Trophoblast cell (in vitro differentiated cells and primary cell): ENCODE results near the gene TEX53.

Experiments used
- DNase-seq, 2 donors: peaks; one replicate each; pipeline ENCODE4 v3.0.0-alpha.2; 2016
- H2AFZ ChIP-seq: 2 replicates; pipeline ENCODE4 v1.6.1; 2013; ENCODE audit warnings: low read length, moderate library complexity, mild to moderate bottlenecking; ENCODE audit not compliant: insufficient read depth, poor library complexity
- H2AK5ac ChIP-seq: 2 replicates; pipeline ENCODE4 v1.6.1; 2013; ENCODE audit warnings: mild to moderate bottlenecking, low read length
- H2BK120ac ChIP-seq: 2 replicates; pipeline ENCODE4 v1.6.1; 2013; ENCODE audit warnings: low read length, mild to moderate bottlenecking, moderate library complexity; ENCODE audit not compliant: insufficient read depth, poor library complexity
- H2BK12ac ChIP-seq: 2 replicates; pipeline ENCODE4 v1.6.1; 2013; ENCODE audit warnings: mild to moderate bottlenecking, low read length, moderate library complexity
- H2BK5ac ChIP-seq: 2 replicates; pipeline ENCODE4 v1.6.1; 2013; ENCODE audit warnings: low read length, low read depth, moderate library complexity, mild to moderate bottlenecking; ENCODE audit not compliant: poor library complexity
- H3K14ac ChIP-seq: 2 replicates; pipeline ENCODE4 v1.6.1; 2013; ENCODE audit warnings: mild to moderate bottlenecking, low read length
- H3K18ac ChIP-seq: 2 replicates; pipeline ENCODE4 v1.6.1; 2013; ENCODE audit warnings: mild to moderate bottlenecking, low read length
- H3K23ac ChIP-seq: 2 replicates; pipeline ENCODE4 v1.6.1; 2013; ENCODE audit warnings: low read length
- H3K27ac ChIP-seq: 2 replicates; pipeline ENCODE4 v1.5.1; 2013; ENCODE audit warnings: low read depth, mild to moderate bottlenecking, inconsistent platforms, low read length, moderate library complexity
- H3K27me3 ChIP-seq: 2 replicates; pipeline ENCODE4 v1.6.1; 2013; ENCODE audit warnings: inconsistent platforms, mild to moderate bottlenecking, low read length, moderate library complexity; ENCODE audit not compliant: insufficient read depth
- H3K36me3 ChIP-seq, 2 experiments: 1 replicate in 1 of 2; 2 replicates in 1 of 2; pipeline ENCODE4 v1.6.1; 2013; ENCODE audit warnings: low read length in 2 of 2, mild to moderate bottlenecking in 2 of 2, moderate library complexity in 1 of 2; ENCODE audit not compliant: insufficient read depth in 2 of 2, control insufficient read depth in 1 of 2
- H3K4ac ChIP-seq: 2 replicates; pipeline ENCODE4 v1.6.1; 2013; ENCODE audit warnings: low read depth, mild to moderate bottlenecking, low read length, moderate library complexity
- H3K4me1 ChIP-seq, 2 experiments: 1 replicate in 1 of 2; 2 replicates in 1 of 2; pipeline ENCODE4 v1.6.1; 2013; ENCODE audit warnings: low read length in 2 of 2, mild to moderate bottlenecking in 2 of 2, moderate library complexity in 1 of 2; ENCODE audit not compliant: insufficient read depth in 2 of 2, control insufficient read depth in 1 of 2
- H3K4me2 ChIP-seq: 2 replicates; pipeline ENCODE4 v1.6.1; 2013; ENCODE audit warnings: inconsistent platforms, mild to moderate bottlenecking, low read length, moderate library complexity
- H3K4me3 ChIP-seq: 2 replicates; pipeline ENCODE4 v1.5.1; 2013; ENCODE audit warnings: mild to moderate bottlenecking, low read depth, low read length, inconsistent platforms
- H3K79me1 ChIP-seq: one replicate; pipeline ENCODE4 v1.6.1; 2013; ENCODE audit warnings: low read length
- H3K79me2 ChIP-seq: 2 replicates; pipeline ENCODE4 v1.6.1; 2013; ENCODE audit warnings: low read length, mild to moderate bottlenecking; ENCODE audit not compliant: control insufficient read depth, insufficient read depth, poor library complexity
- H3K9ac ChIP-seq: 2 replicates; pipeline ENCODE4 v1.6.1; 2013; ENCODE audit warnings: mild to moderate bottlenecking, low read length
- H3K9me3 ChIP-seq: 2 replicates; pipeline ENCODE4 v1.6.1; 2013; ENCODE audit warnings: low read depth, mild to moderate bottlenecking, control low read depth, inconsistent platforms, low read length; ENCODE audit not compliant: insufficient read depth
- H4K12ac ChIP-seq: 2 replicates; pipeline ENCODE4 v1.6.1; 2013; ENCODE audit warnings: low read depth, mild to moderate bottlenecking, low read length, moderate library complexity
- H4K8ac ChIP-seq: 2 replicates; pipeline ENCODE4 v1.6.1; 2013; ENCODE audit warnings: low read depth, mild to moderate bottlenecking, low read length, moderate library complexity
- H4K91ac ChIP-seq: one replicate; pipeline ENCODE4 v1.6.1; 2013; ENCODE audit warnings: low read depth, mild to moderate bottlenecking, low read length, moderate library complexity
- WGBS: extraction: QIAGEN DNeasy Blood & Tissue Kit; methylation state at CpG from one replicate; pipeline ENCODE4 v1.1.7; 2013; ENCODE audit warnings: missing lambda C conversion rate; ENCODE audit not compliant: insufficient read length, insufficient coverage; ENCODE audit errors: extremely low coverage; 5-methylcytosine and 5-hydroxymethylcytosine counted together

TEX53 gene

DNA sequence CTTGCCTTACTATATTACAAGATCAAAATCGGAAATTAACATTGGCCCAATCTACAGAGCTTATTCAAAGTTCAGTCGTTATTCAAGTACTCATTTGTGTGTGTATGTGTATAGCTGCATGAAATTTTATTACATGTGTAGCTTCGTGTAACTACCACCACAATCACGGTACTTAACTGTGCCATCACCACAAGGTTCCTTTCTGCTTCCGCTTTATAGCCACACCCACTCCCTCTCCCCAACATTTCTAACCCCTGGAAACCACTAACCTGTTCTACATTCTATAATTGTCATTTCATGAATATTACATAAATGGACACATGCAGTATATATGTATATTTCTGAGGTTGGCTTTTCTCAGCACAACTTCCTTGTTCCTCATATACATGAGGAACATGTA is 28.3 kb upstream of the TEX53 start:
- H3K14ac ChIP-seq: no peak overlapping the region
- no CpG with 5 or more reads among the region's 5 CpGs for WGBS
- no peaks in the 10 kb centered on the region for H3K36me3 ChIP-seq
- no peak overlapping the region for H3K23ac ChIP-seq
- no peak overlapping the region for H3K27ac ChIP-seq
- H2AFZ ChIP-seq: no peak overlapping the region
- H2AK5ac ChIP-seq: no peak overlapping the region
- H3K18ac ChIP-seq: no peak overlapping the region
- no peak overlapping the region for H3K4me3 ChIP-seq
- H3K27me3 ChIP-seq: no peaks in the 10 kb centered on the region
- H3K79me1 ChIP-seq: no peaks in the 10 kb centered on the region
- no peak overlapping the region for H3K4ac ChIP-seq
- H4K8ac ChIP-seq: no peak overlapping the region
- no peak overlapping the region for H3K4me2 ChIP-seq
- H3K9me3 ChIP-seq: no peaks in the 10 kb centered on the region
- H2BK120ac ChIP-seq: no peak overlapping the region
- H3K4me1 ChIP-seq: peaks cover 0 to 2% of the 10 kb centered on the region in 2 experiments
- no peak overlapping the region for H2BK5ac ChIP-seq
- DNase-seq: no peak
- H3K9ac ChIP-seq: no peak overlapping the region
- no peak overlapping the region for H2BK12ac ChIP-seq
- no peaks in the 10 kb centered on the region for H3K79me2 ChIP-seq
- H4K12ac ChIP-seq: no peak overlapping the region
- no peak overlapping the region for H4K91ac ChIP-seq

DNA sequence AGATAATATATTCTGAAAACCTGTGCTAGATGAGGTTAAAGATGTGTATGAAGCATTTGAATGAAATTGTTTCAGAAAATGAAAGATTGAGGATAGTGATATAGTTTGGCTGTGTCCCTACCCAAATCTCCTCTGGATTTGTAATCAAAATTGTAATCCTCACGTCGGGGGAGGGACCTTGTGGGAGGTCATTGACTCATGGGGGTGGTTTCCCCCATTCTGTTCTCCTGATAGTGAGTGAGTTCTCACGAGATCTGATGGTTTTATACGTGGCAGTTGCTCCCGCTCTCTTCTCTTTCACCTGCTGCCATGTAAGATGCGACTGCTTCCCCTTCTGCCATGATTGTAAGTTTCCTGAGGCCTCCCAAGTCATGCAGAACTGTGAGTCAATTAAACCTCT is 26.4 kb upstream of the TEX53 start:
- H3K79me2 ChIP-seq: no peaks in the 10 kb centered on the region
- H3K4me1 ChIP-seq: peaks cover 0 to 2% of the 10 kb centered on the region in 2 experiments
- no peak overlapping the region for H3K27ac ChIP-seq
- no peak overlapping the region for H3K18ac ChIP-seq
- no peaks in the 10 kb centered on the region for H3K27me3 ChIP-seq
- WGBS: no CpG with 5 or more reads among the region's 6 CpGs
- no peak overlapping the region for H3K9ac ChIP-seq
- H4K12ac ChIP-seq: no peak overlapping the region
- no peak overlapping the region for H2BK12ac ChIP-seq
- H4K8ac ChIP-seq: no peak overlapping the region
- no peak overlapping the region for H3K23ac ChIP-seq
- no peak overlapping the region for H2AFZ ChIP-seq
- no peak overlapping the region for H2BK5ac ChIP-seq
- no peaks in the 10 kb centered on the region for H3K79me1 ChIP-seq
- no peak overlapping the region for H3K4me2 ChIP-seq
- H3K4ac ChIP-seq: no peak overlapping the region
- no peak overlapping the region for H2BK120ac ChIP-seq
- H3K9me3 ChIP-seq: no peaks in the 10 kb centered on the region
- no peak overlapping the region for H3K4me3 ChIP-seq
- no peak for DNase-seq
- no peak overlapping the region for H3K14ac ChIP-seq
- H2AK5ac ChIP-seq: no peak overlapping the region
- no peaks in the 10 kb centered on the region for H3K36me3 ChIP-seq
- H4K91ac ChIP-seq: no peak overlapping the region

DNA sequence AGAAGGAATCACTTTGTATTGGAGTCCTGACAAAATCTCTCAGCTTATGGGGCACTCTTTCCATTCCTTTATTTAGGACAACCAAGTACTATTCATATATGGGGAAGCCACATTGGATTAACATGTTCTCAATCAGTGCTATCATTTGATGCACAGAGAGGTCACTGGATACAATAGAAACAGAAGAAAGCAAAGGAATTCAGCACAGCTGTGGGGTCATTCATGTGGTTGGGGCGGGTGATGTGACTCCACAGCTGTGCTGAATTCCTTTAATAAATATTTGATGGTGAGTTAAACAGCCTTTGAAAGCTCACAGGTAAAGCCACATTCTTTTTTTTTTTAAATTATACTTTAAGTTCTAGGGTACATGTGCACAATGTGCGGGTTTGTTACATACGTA is 25.2 kb upstream of the TEX53 start:
- no peaks in the 10 kb centered on the region for H3K27me3 ChIP-seq
- no peak overlapping the region for H3K18ac ChIP-seq
- no peaks in the 10 kb centered on the region for H3K36me3 ChIP-seq
- DNase-seq: no peak
- no peak overlapping the region for H2BK120ac ChIP-seq
- H3K23ac ChIP-seq: no peak overlapping the region
- no peak overlapping the region for H3K27ac ChIP-seq
- H3K9ac ChIP-seq: no peak overlapping the region
- no peak overlapping the region for H4K8ac ChIP-seq
- no peak overlapping the region for H2BK5ac ChIP-seq
- no peaks in the 10 kb centered on the region for H3K79me1 ChIP-seq
- H2AK5ac ChIP-seq: no peak overlapping the region
- H3K14ac ChIP-seq: no peak overlapping the region
- no peak overlapping the region for H3K4ac ChIP-seq
- no peak overlapping the region for H2AFZ ChIP-seq
- no peak overlapping the region for H4K91ac ChIP-seq
- no peak overlapping the region for H2BK12ac ChIP-seq
- H4K12ac ChIP-seq: no peak overlapping the region
- no peaks in the 10 kb centered on the region for H3K9me3 ChIP-seq
- H3K79me2 ChIP-seq: no peaks in the 10 kb centered on the region
- no peak overlapping the region for H3K4me3 ChIP-seq
- WGBS: no CpG with 5 or more reads among the region's 3 CpGs
- H3K4me2 ChIP-seq: no peak overlapping the region
- H3K4me1 ChIP-seq: peaks cover 2 to 5% of the 10 kb centered on the region in 2 experiments

DNA sequence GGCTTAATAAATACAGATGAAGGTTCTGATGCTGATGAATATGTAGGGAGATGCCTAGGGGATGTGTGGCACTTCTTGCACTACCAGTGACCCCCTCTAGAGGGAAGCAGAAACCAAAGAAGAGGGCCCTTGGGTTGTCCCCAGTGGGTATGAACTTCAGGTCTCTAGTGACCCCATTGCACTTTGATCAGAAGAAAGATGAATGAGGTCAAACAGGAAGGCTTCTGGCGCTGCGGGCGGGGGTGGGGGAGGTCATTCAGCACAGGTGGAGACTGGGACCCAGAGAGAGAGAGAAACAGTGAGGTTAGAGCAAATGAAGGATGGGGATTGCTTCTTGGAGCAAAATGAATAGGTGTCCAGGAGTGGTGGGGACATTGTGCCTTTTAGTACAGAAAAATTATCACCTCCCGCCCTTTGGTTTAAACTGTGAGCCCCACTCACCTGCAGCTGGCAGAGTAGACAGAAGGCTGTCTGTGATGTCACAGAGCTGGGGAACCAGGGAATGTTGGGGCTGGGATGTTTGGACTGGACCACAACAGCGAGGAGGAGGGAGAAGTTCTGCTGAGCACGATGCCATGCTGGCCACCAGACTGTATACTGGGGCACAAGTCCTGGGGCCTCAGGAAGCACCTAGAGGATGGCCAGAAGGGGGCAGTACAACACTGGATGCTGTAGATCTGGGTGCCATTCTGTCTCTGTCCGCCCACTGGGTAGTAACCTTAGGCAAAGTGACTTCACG is 24.2 kb upstream of the TEX53 start, which contains the start of gene TEX48:
TSS of gene TEX48 (minus strand) at position 599 of the 739 bp plus-strand sequence. CDS start 10,469 bp downstream, outside the sequence.
- no peak within 1 kb of the TSS for H2BK5ac ChIP-seq
- H2BK12ac ChIP-seq: peak within 1 kb of the TSS; percentile 13
- peak; percentile 61 to 81 for DNase-seq
- peaks cover 5% of the 10 kb centered on the region for H3K79me1 ChIP-seq
- no CpG with 5 or more reads among the region's 8 CpGs for WGBS
- no peak within 1 kb of the TSS for H3K14ac ChIP-seq
- H3K18ac ChIP-seq: no peak within 1 kb of the TSS
- peak within 1 kb of the TSS; percentile 10 for H4K8ac ChIP-seq
- peaks cover 0 to under 1% of the 10 kb centered on the region in 2 experiments for H3K36me3 ChIP-seq
- H4K91ac ChIP-seq: peak within 1 kb of the TSS; percentile 45
- H3K79me2 ChIP-seq: no peaks in the 10 kb centered on the region
- H3K23ac ChIP-seq: no peak within 1 kb of the TSS
- H2AK5ac ChIP-seq: peak within 1 kb of the TSS; percentile 45
- H2AFZ ChIP-seq: no peak within 1 kb of the TSS
- H3K9me3 ChIP-seq: no peaks in the 10 kb centered on the region
- H3K27ac ChIP-seq: no peak within 1 kb of the TSS
- no peak within 1 kb of the TSS for H3K9ac ChIP-seq
- peaks cover 5 to 7% of the 10 kb centered on the region in 2 experiments for H3K4me1 ChIP-seq
- H3K4me3 ChIP-seq: no peak within 1 kb of the TSS
- no peak within 1 kb of the TSS for H4K12ac ChIP-seq
- H3K4ac ChIP-seq: no peak within 1 kb of the TSS
- no peak within 1 kb of the TSS for H2BK120ac ChIP-seq
- H3K27me3 ChIP-seq: no peaks in the 10 kb centered on the region
- no peak within 1 kb of the TSS for H3K4me2 ChIP-seq
